ENCODE measurements around the gene CDKN3.
"Not testable (repeated sequence)": the region's sequence is repeated elsewhere in the genome, so short reads cannot be mapped to it uniquely, and the experiment has no call there.

The CDKN3 gene

DNA sequence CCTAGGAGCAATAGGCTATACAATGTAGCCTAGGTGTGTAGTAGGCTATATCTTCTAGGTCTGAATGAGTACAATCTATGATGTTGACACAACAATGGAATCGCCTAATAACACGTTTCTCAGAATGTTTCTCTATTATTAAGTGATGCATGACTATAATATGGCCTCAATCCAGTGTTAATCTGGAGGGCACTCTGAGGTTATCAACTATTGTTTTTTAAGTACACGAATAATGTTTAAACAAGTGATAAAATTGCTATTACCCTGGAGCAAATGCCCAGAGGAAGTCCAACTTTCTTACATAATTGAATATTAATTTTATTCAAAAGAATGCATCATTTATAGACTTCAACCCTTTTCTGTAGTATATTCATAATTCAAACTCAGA lies 60.8 kb downstream of the CDKN3 start:
- DNase-seq, result no peak

DNA sequence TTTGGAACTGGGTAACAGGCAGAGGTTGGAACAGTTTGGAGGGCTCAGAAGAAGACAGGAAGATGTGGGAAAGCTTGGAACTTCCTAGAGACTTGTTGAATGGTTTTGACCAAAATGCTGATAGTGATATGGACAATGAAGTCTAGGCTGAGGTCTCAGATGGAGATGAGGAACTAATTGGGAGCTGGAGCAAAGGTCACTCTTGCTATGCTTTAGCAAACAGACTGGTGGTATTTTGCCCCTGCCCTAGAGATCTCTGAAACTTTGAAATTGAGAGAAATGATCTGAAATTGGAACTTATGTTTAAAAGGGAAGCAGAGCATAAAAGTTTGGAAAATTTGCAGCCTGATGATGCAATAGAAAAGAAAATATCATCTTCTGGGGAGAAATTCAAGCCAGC lies 61.7 kb downstream of the CDKN3 start:
- DNase-seq, result not testable (repeated sequence)

DNA sequence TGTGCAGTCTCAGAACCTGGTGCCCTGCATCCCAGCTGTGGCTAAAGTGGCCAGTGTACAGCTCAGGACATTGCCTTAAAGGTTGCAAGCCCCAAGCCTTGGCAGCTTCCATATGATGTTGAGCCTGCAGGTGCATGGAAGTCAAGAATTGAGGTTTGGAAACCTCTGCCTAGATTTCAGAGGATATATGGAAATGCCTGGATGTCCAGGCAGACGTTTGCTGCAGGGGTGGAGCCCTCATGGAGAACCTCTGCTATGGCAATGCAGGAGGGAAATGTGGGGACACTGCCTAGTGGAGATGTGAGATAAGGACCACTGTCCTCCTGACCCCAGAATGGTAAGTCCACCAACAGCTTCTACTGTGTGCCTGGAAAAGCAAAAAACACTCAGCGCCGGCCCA lies 62.3 kb downstream of the CDKN3 start:
- no peak for DNase-seq

DNA sequence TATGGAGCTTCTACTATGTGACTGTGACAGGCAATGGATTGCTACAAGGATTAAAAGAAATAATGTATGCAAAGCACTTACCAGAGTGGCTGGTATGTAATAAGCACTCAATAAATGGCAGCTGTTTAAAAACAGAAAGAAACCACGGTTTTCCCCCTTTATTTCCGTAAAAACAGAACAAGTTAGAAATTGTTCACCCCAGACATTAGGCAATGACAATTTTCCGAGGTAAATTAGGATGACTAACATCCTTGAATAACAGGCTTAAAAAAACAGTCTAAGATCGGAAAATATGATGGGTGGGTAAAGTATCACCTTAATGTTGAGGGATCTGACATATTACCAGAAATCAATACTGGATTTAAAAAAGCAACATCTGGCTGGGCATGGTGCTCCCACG lies 65.2 kb downstream of the CDKN3 start:
- peak; percentile 12 for DNase-seq

DNA sequence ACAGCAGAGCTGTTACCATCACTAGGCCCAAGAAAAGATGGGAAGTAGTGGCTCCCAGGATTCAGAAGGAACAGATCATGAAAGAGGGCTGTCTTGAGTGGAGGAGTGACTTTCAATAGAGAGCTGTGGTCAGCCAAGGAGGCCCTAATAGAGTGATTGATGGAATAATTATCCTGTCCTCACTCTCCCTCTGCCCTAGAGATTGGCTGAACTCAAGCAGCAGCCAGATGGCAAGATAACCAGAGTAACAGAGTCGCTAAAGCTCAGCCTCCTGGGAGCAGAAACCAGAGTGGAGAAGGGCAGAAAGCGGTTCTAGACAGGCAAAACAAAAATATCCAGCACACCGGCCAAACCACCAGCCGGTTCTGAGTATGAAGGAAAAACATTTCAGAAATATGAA lies 68.8 kb downstream of the CDKN3 start:
- no peak for DNase-seq

DNA sequence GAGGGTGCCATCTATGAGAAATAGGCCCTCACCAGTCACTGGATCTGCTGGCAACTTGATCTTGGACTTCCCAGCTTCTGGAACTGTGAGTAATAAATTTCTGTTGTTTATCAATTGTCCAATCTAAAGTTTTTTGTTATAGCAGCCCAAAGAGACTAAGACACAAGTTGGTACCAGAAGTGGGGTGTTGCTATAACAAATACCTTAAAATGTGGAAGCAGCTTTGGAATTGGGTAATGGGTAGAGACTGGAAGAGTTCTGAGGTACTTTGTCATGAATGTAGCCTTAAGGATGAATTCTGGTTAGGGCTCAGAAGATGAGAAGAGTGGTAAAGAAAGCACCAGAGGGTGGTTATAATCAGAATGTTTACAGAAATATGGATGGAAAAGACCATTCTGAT lies 70.5 kb downstream of the CDKN3 start:
- no peak for DNase-seq
